Amniotic stem cell (primary cell): ENCODE measurements around the gene NAGK.

Source experiments
- DNase-seq: peaks from one replicate; lab custom pipeline; 2025; lab: John Stamatoyannopoulos, UW

The NAGK gene

GRCh38 chr2:71108091-71108490, 39.6 kb downstream of the NAGK start:
- no peak for DNase-seq

- no peak for DNase-seq
These were observed 45.4 kb downstream of the NAGK start for GRCh38 chr2:71113843-71114242.

GRCh38 chr2:71117063-71117462, 48.6 kb downstream of the NAGK start:
- no peak for DNase-seq

- DNase-seq = no peak
These were observed 51.7 kb downstream of the NAGK start for GRCh38 chr2:71120195-71120594.

GRCh38 chr2:71121479-71121878, 53.0 kb downstream of the NAGK start:
- DNase-seq = no peak

GRCh38 chr2:71122387-71123298, 54.2 kb downstream of the NAGK start:
- DNase-seq = no peak

GRCh38 chr2:71125506-71126294, 57.3 kb downstream of the NAGK start:
- DNase-seq = no peak

GRCh38 chr2:71126957-71127356, 58.5 kb downstream of the NAGK start:
- DNase-seq = no peak
